ENCODE data around the gene SPDYE3. TPM values are rescaled to one million over a fixed set of nuclear protein-coding genes. Genes with fewer than 3 reads are reported as not detected.
"Not testable (repeated sequence)": the region's sequence is repeated elsewhere in the genome, so short reads cannot be mapped to it uniquely, and the experiment has no call there.

Gene SPDYE3
- total RNA-seq, 3 donors from 2014 or later: not detected

DNA sequence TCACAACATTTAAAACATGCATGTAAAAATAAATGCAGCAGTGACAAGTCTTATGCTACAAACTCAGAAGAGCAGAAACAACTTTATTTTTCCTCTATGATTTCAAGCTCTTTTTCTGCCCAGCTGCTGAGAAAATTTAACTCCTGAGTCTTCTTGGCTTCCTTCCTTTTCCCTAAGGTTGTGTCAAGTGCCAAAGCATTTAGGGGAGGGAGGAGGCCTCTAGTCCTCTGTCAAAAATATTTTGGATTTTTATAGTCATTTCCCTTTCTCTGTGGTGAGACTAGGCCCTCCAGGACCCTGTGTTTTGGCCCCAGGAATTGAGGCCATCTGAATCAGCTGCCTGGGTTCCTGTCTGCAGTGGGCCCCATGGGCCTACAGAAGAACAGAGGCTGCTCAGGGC is 39.4 kb downstream of the SPDYE3 start:
- Histone ChIP-seq H3K4me3 (no peak overlapping the region), H3K9me3 (no peaks in the 10 kb centered on the region), H3K4me1 (no peaks in the 10 kb centered on the region), H3K27me3 (no peaks in the 10 kb centered on the region), H3K36me3 (no peaks in the 10 kb centered on the region), H3K27ac (peak overlapping the region; percentile 25 to 52)
- intact Hi-C loops (cut with DNase I; ENCODE audit: low total_unique reads): no loop called here
- no peak for DNase-seq (ENCODE audit: low spot score in 2 of 2)
- TF ChIP-seq, protein P1, sequence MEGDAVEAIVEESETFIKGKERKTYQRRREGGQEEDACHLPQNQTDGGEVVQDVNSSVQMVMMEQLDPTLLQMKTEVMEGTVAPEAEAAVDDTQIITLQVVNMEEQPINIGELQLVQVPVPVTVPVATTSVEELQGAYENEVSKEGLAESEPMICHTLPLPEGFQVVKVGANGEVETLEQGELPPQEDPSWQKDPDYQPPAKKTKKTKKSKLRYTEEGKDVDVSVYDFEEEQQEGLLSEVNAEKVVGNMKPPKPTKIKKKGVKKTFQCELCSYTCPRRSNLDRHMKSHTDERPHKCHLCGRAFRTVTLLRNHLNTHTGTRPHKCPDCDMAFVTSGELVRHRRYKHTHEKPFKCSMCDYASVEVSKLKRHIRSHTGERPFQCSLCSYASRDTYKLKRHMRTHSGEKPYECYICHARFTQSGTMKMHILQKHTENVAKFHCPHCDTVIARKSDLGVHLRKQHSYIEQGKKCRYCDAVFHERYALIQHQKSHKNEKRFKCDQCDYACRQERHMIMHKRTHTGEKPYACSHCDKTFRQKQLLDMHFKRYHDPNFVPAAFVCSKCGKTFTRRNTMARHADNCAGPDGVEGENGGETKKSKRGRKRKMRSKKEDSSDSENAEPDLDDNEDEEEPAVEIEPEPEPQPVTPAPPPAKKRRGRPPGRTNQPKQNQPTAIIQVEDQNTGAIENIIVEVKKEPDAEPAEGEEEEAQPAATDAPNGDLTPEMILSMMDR (IDR thresholded peaks at IDR 0.05): no peak
- TF ChIP-seq POLR2A (IDR thresholded peaks at IDR 0.05) (no peak), POLR2AphosphoS5 (IDR thresholded peaks at IDR 0.05) (no peak)

DNA sequence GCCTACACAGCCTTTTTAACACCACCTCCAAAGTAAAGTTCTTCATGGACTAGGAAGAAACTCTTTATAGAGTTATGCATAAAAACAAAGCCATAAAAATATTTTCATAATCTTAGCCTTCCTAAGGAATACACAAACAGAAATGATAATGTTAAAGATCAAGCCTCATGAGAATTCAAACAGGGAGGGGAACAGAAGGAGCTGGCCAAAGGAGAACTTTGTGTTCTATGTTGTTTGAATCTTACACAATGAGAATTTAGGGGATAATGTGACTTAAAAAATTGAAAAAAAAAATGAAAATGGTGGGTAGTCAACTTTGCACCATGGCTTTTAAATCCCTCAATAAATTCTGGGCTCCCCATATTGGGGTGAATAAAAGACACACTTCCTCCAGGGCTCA is 41.3 kb downstream of the SPDYE3 start:
- no peak for TF ChIP-seq POLR2AphosphoS5 (IDR thresholded peaks at IDR 0.05)
- TF ChIP-seq POLR2A (IDR thresholded peaks at IDR 0.05): no peak
- TF ChIP-seq, protein P1 (IDR thresholded peaks at IDR 0.05): no peak
- no peaks in the 10 kb centered on the region for H3K4me1 ChIP-seq
- H3K36me3 ChIP-seq: no peaks in the 10 kb centered on the region
- intact Hi-C loops (cut with DNase I; ENCODE audit: low total_unique reads): no loop called here
- DNase-seq (ENCODE audit: low spot score in 2 of 2): no peak
- H3K4me3 ChIP-seq: no peak overlapping the region
- peak overlapping the region in 1 of 2 donors; percentile 19 for H3K27ac ChIP-seq
- no peaks in the 10 kb centered on the region for H3K9me3 ChIP-seq
- H3K27me3 ChIP-seq: no peaks in the 10 kb centered on the region

DNA sequence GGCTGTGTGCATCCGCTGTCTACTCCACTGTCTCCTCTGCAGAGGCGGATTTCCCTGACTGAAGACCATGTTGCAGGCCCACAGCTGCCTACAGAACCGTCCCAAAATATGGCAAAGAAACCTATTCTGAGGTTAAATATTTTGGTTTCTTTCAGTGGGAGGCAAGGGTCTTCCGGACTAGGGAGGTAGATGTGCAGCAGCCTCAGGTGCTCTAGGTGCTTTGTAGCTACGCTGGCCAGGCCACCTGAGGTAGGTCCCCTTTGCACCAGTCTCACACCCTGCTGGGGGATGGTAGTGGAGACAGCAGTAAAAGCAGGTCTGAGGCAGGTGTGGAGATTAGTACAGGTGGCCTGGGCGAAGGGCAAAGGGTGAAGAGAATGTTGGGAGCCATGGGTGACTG is 42.3 kb downstream of the SPDYE3 start:
- Histone ChIP-seq H3K27me3 (no peaks in the 10 kb centered on the region), H3K36me3 (peaks cover 3% of the 10 kb centered on the region), H3K9me3 (no peaks in the 10 kb centered on the region), H3K4me1 (no peaks in the 10 kb centered on the region), H3K4me3 (no peak overlapping the region), H3K27ac (no peak overlapping the region)
- no peak for DNase-seq (ENCODE audit: low spot score in 2 of 2)
- TF ChIP-seq POLR2AphosphoS5 (IDR thresholded peaks at IDR 0.05) (no peak), POLR2A (IDR thresholded peaks at IDR 0.05) (no peak)
- TF ChIP-seq, protein P1 (IDR thresholded peaks at IDR 0.05): no peak
- intact Hi-C loops (cut with DNase I; ENCODE audit: low total_unique reads): no loop called here

DNA sequence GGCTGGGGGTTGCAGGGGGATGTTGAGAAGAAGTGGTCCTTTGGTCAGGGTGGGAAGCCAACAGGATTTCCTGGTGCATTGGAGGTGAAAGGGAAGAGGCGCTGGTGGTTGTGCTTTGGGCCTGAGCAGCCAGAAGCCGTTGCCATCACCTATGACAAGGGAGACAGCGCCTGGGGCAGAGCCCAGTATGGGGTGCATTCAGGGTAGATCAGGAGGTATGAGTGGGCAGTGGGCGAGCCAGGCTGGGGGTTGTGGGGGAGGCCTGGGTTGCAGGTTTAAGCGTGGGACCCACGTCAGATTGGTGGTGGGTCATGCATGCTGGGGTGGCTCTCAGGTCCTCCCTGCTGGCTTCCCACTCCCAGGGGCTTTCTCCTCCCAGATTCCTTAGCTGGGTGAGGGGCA is 44.2 kb downstream of the SPDYE3 start:
- DNase-seq (ENCODE audit: low spot score in 2 of 2): no peak
- H3K27ac ChIP-seq: no peak overlapping the region

DNA sequence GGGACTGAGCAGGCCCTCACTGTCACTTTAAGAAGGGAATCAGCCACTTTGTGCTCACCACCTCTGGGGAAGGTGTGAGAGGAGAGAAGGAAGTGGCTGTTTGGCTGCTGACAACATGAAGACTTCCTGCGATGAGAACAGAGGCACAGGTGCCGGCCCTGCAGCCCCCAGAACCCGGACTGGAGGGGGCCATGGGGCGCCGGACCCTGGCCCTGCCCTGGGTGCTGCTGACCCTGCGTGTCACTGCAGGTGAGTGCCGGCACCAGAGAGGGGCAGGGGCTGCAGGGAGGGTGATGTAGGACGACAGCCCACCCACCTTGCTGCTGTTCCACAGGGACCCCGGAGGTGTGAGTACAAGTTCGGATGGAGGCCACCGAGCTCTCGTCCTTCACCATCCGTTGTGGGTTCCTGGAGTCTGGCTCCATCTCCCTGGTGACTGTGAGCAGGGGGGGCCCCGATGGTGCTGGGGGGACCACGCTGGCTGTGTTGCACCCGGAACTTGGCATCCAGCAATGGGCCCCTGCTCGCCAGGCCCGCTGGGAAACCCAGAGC is 44.8 kb downstream of the SPDYE3 start:
- H3K9me3 ChIP-seq; H3K4me3 ChIP-seq; H3K27ac ChIP-seq; H3K4me1 ChIP-seq; H3K27me3 ChIP-seq; DNase-seq (ENCODE audit: low spot score in 2 of 2); intact Hi-C loops (cut with DNase I; ENCODE audit: low total_unique reads): not testable (repeated sequence)
- H3K36me3 ChIP-seq: peaks cover 12% of the 10 kb centered on the region

More for the DNA sequence above, 44.2 kb downstream of the SPDYE3 start:
- H3K27me3 ChIP-seq: no peaks in the 10 kb centered on the region
- intact Hi-C loops (cut with DNase I; ENCODE audit: low total_unique reads): no loop called here
- TF ChIP-seq POLR2A (IDR thresholded peaks at IDR 0.05): no peak
- no peak for TF ChIP-seq POLR2AphosphoS5 (IDR thresholded peaks at IDR 0.05)
- TF ChIP-seq, protein P1 (IDR thresholded peaks at IDR 0.05): no peak
- no peaks in the 10 kb centered on the region for H3K9me3 ChIP-seq
- no peaks in the 10 kb centered on the region for H3K4me1 ChIP-seq
- no peak overlapping the region for H3K4me3 ChIP-seq
- peaks cover 12% of the 10 kb centered on the region for H3K36me3 ChIP-seq
